Loucy (cell line): ENCODE results near the gene CTNNA2.

Source experiments
- CTCF ChIP-seq: fragments of 200-600 bp; sonication (generic); conservative IDR thresholded peaks from 2 replicates; pipeline ENCODE4 v1.5.1; 2014; ENCODE audit warnings: mild to moderate bottlenecking, antibody characterized with exemption, low read length
- EZH2phosphoT487 ChIP-seq: fragments of 200-600 bp; IDR thresholded peaks from 2 replicates; pipeline ENCODE4 v1.6.1; 2018; ENCODE audit warnings: antibody characterized with exemption, mild to moderate bottlenecking, moderate library complexity, borderline replicate concordance

- no peak for TF ChIP-seq CTCF
- TF ChIP-seq EZH2phosphoT487, result no peak
Measured at GRCh38 chr2:80122675-80123074, 609.8 kb downstream of the CTNNA2 start.
